Measurements from ENCODE around the gene KCNQ1. TPM values are rescaled to one million over a fixed set of nuclear protein-coding genes. Genes with fewer than 3 reads are reported as not detected.

KCNQ1 gene
- total and polyA plus RNA-seq, 2 of the 13 experiments (the other 11 are each of a cell fraction or from before 2014, with no cell fraction given) = 0.02 to 0.08 TPM

GRCh38 chr11:2730272-2731129 is 285.7 kb downstream of the KCNQ1 start (continued):
- TF ChIP-seq ZNF646 (CRISPR knock-in tag; IDR thresholded peaks at IDR 0.05) = 0 out of 2 replicates have a peak, but pooled peaks have one; percentile 45
- TF ChIP-seq ZFY (CRISPR knock-in tag; IDR thresholded peaks at IDR 0.05) = peak; percentile 72; the same call in 1 of the 2 replicates
- TF ChIP-seq NFATC3 (CRISPR knock-in tag; IDR thresholded peaks at IDR 0.05) = 0 out of 2 replicates have a peak, but pooled peaks have one; percentile 60
- TF ChIP-seq MIER3 (CRISPR knock-in tag; IDR thresholded peaks at IDR 0.05; ENCODE audit: borderline replicate concordance) = peak; percentile 16; the same call in 1 of the 2 replicates
- peak; percentile 72 for TF ChIP-seq MED8 (CRISPR knock-in tag; IDR thresholded peaks at IDR 0.05; ENCODE audit: insufficient replicate concordance)
- TF ChIP-seq ZNF513 (CRISPR knock-in tag; conservative IDR thresholded peaks at IDR 0.05) = no peak
- TF ChIP-seq JARID2 (CRISPR knock-in tag; IDR thresholded peaks at IDR 0.05; ENCODE audit: insufficient replicate concordance) = no peak
- TF ChIP-seq POGZ (CRISPR knock-in tag; IDR thresholded peaks at IDR 0.05) = peak; percentile 30; the same call in 1 of the 2 replicates
- TF ChIP-seq TARDBP (CRISPR knock-in tag; IDR thresholded peaks at IDR 0.05) = peak; percentile 62
- no peak for TF ChIP-seq SP140L (CRISPR knock-in tag; IDR thresholded peaks at IDR 0.05; ENCODE audit: borderline replicate concordance)
- peak; percentile 31; the same call in 1 of the 2 replicates for TF ChIP-seq ZNF430 (CRISPR knock-in tag; IDR thresholded peaks at IDR 0.05)
- peak; percentile 32; the same call in 1 of the 2 replicates for TF ChIP-seq ZNF275 (CRISPR knock-in tag; IDR thresholded peaks at IDR 0.05; ENCODE audit: borderline replicate concordance)
- TF ChIP-seq GLI4 (CRISPR knock-in tag; IDR thresholded peaks at IDR 0.05; ENCODE audit: borderline replicate concordance) = peak; percentile 69; the same call in 1 of the 2 replicates
- no peak for TF ChIP-seq LCORL (IDR thresholded peaks at IDR 0.05)
- TF ChIP-seq LCORL (CRISPR knock-in tag; IDR thresholded peaks at IDR 0.05) = peak; percentile 81
- no peak for TF ChIP-seq ZNF878 (CRISPR knock-in tag; IDR thresholded peaks at IDR 0.05)
- no peak for TF ChIP-seq STAT5B (CRISPR knock-in tag; IDR thresholded peaks at IDR 0.05)
- peak; percentile 52; the same call in 1 of the 2 replicates for TF ChIP-seq ZGPAT (CRISPR knock-in tag; IDR thresholded peaks at IDR 0.05)

Data from HepG2 (cell line).